CD4-positive, CD25-positive, alpha-beta regulatory T cell (primary cell): Measurements from ENCODE around the gene ADIRF. TPM values are rescaled to one million over a fixed set of nuclear protein-coding genes. Genes with fewer than 3 reads are reported as not detected.
"Not testable (repeated sequence)": the region's sequence is repeated elsewhere in the genome, so short reads cannot be mapped to it uniquely, and the experiment has no call there.

Experiments
- ATAC-seq, 2 donors: fragments of 150-1000 bp; cut with Tn5 transposase; one replicate each; pipeline ENCODE4 v1.10.0; 2021; ENCODE audit warnings: low read depth in 2 of 2, moderate number of reproducible peaks in 2 of 2, moderate library complexity in 1 of 2
- DNase-seq, 3 donors: peaks; one replicate each; pipeline versions ENCODE4 v3.0.0 to v3.0.0-alpha.2; 2012 to 2022; ENCODE audit warnings: mixed read lengths in 1 of 3
- H3K27ac ChIP-seq: one replicate; pipeline ENCODE4 v1.7.0; 2013; ENCODE audit warnings: mild to moderate bottlenecking, low read length; ENCODE audit not compliant: insufficient read depth, poor library complexity, severe bottlenecking
- H3K27me3 ChIP-seq: one replicate; pipeline ENCODE4 v1.7.0; 2013; ENCODE audit warnings: low read length; ENCODE audit not compliant: control insufficient read depth, insufficient read depth
- H3K36me3 ChIP-seq: one replicate; pipeline ENCODE4 v1.7.0; 2013; ENCODE audit warnings: mild to moderate bottlenecking, low read length, moderate library complexity; ENCODE audit not compliant: control insufficient read depth, insufficient read depth
- H3K4me1 ChIP-seq: 2 replicates; pipeline ENCODE4 v1.7.0; 2013; ENCODE audit warnings: mild to moderate bottlenecking, low read length; ENCODE audit not compliant: insufficient read depth, control insufficient read depth, poor library complexity, severe bottlenecking
- H3K4me3 ChIP-seq: one replicate; pipeline ENCODE4 v1.7.0; 2013; ENCODE audit warnings: low read depth, mild to moderate bottlenecking, low read length, moderate library complexity
- H3K9me3 ChIP-seq, 2 experiments: 1 replicate in 1 of 2; 2 replicates in 1 of 2; pipeline ENCODE4 v1.7.0; 2013; ENCODE audit warnings: low read length in 2 of 2, mild to moderate bottlenecking in 1 of 2, moderate library complexity in 1 of 2; ENCODE audit not compliant: control insufficient read depth in 2 of 2
- H3K27ac Mint-ChIP-seq, 3 donors: one replicate each; pipeline ENCODE4 v1.8.0; 2020 to 2022; ENCODE audit warnings: mild to moderate bottlenecking in 3 of 3, mixed read lengths in 3 of 3, moderate library complexity in 2 of 3
- H3K27me3 Mint-ChIP-seq: one replicate; pipeline ENCODE4 v1.8.0; 2022; ENCODE audit warnings: mild to moderate bottlenecking, mixed read lengths
- H3K36me3 Mint-ChIP-seq: one replicate; pipeline ENCODE4 v1.8.0; 2020; ENCODE audit warnings: mixed read lengths
- H3K4me1 Mint-ChIP-seq, 4 donors: one replicate each; pipeline ENCODE4 v1.8.0; 2020 to 2022; ENCODE audit warnings: mixed read lengths in 4 of 4, mild to moderate bottlenecking in 1 of 4
- H3K4me3 Mint-ChIP-seq, 4 donors: one replicate each; pipeline ENCODE4 v1.8.0; 2020 to 2022; ENCODE audit warnings: mild to moderate bottlenecking in 4 of 4, mixed read lengths in 4 of 4, moderate library complexity in 3 of 4
- H3K9me3 Mint-ChIP-seq, 7 donors: one replicate each; pipeline ENCODE4 v1.8.0; 2020 to 2022; ENCODE audit warnings: mixed read lengths in 7 of 7, mild to moderate bottlenecking in 3 of 7, moderate library complexity in 2 of 7
- polyA plus RNA-seq, 4 donors: library from polyadenylated mRNA; unstranded; fragments of 300-500 nt; fragmentation: Illumina TruSeq; gene quantifications; one replicate each; pipeline ENCODE4 v1.2.3, GENCODE V29; 2021
- total RNA-seq: library from RNA; stranded (reverse); gene quantifications from one replicate; pipeline ENCODE4 v1.2.3, GENCODE V29; 2022

ADIRF gene
- total RNA-seq (not detected), polyA plus RNA-seq (under 1 TPM in 2 of 4 donors, not detected in 2; 0.42 to 0.65 TPM)

DNA sequence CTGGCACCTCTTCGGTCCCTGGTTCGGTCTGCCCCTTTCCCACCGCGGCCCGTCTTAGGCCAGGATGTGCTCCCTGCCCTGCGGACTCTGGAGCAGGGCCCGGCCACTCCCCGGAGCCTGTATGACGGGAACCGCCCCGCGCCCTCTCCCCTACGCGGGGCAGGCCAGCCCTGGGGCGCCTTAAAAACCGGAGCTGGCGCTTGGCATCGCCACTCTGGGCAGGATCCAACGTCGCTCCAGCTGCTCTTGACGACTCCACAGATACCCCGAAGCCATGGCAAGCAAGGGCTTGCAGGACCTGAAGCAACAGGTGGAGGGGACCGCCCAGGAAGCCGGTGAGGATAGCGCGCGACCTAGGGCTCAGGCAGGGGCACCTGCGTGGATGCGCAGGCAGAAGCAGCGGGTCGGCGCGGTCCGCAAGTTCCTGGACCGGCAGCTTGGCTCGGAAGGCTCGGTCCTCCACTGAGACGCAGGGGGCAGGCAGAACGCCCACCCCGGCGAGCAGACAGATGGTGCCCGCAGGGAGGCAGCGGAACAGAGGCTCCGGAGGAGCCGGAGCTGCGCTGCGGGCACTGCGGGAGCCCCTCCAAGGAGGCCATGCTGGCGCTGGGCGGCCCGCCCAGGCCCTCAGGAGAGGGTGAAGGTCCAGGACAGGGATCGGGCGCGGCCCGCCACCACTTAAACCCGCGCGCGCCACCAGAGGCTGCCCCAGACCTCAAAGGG is at the start of gene ADIRF:
TSS of gene ADIRF (plus strand) at position 212 of the 723 bp plus-strand sequence. CDS start at position 275, 63 bp downstream.
- H3K4me1 Mint-ChIP-seq, result peaks cover 0 to 58% (median 15%) of the 10 kb centered on the region in 4 donors
- peak within 1 kb of the TSS in 2 of 3 donors; percentile 42 to 66 for H3K27ac Mint-ChIP-seq
- ATAC-seq, result no peak
- H3K9me3 Mint-ChIP-seq, result no peaks in the 10 kb centered on the region
- peak within 1 kb of the TSS; percentile 53 to 81 (median 66) for H3K4me3 Mint-ChIP-seq
- H3K27me3 Mint-ChIP-seq, result peaks cover 9% of the 10 kb centered on the region
- Histone ChIP-seq H3K4me3 (no peak within 1 kb of the TSS), H3K36me3 (no peaks in the 10 kb centered on the region), H3K9me3 (no peaks in the 10 kb centered on the region), H3K27me3 (no peaks in the 10 kb centered on the region), H3K4me1 (peaks cover 58% of the 10 kb centered on the region), H3K27ac (no peak within 1 kb of the TSS)
- peak in 1 of 3 donors; percentile 47 for DNase-seq
- H3K36me3 Mint-ChIP-seq, result no peaks in the 10 kb centered on the region

DNA sequence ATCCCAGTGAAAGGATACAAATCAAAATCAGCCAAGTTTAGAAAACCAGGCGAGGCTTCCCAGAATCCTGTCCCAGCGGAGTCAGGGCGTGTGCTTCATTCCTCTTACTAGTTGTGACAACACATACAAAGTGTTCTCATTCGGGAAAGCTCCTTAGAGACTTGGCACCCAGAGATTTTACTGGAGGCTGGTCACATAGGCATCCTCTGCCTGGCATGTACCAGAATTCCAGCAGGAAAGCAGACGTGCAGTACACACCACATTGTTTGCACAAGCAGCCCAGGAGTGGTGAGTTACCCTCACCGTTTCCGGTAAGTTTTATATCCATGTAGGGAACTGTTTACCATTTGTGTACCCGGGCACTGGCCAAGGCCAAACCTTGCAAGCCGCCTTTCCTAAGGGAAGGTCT is 45.7 kb upstream of the ADIRF start:
- H3K27ac Mint-ChIP-seq, result no peak overlapping the region
- DNase-seq (no peak), ATAC-seq (no peak)
- no peaks in the 10 kb centered on the region for H3K4me1 ChIP-seq
- H3K36me3 ChIP-seq, result peaks cover 18% of the 10 kb centered on the region
- H3K27me3 ChIP-seq, result no peaks in the 10 kb centered on the region
- no peak overlapping the region for H3K27ac ChIP-seq
- no peaks in the 10 kb centered on the region for H3K9me3 Mint-ChIP-seq
- no peak overlapping the region for H3K4me3 ChIP-seq
- H3K4me1 Mint-ChIP-seq, result no peaks in the 10 kb centered on the region
- no peaks in the 10 kb centered on the region for H3K9me3 ChIP-seq
- H3K4me3 Mint-ChIP-seq, result no peak overlapping the region
- H3K27me3 Mint-ChIP-seq, result no peaks in the 10 kb centered on the region
- H3K36me3 Mint-ChIP-seq, result peaks cover 23% of the 10 kb centered on the region

GRCh38 chr10:86929468-86930380 is 38.6 kb upstream of the ADIRF start:
- Histone ChIP-seq H3K4me3 (no peak overlapping the region), H3K27me3 (no peaks in the 10 kb centered on the region), H3K4me1 (no peaks in the 10 kb centered on the region), H3K9me3 (no peaks in the 10 kb centered on the region), H3K27ac (no peak overlapping the region), H3K36me3 (no peaks in the 10 kb centered on the region)
- DNase-seq (no peak), ATAC-seq (no peak)
- peaks cover 3% of the 10 kb centered on the region for H3K36me3 Mint-ChIP-seq
- no peak overlapping the region for H3K4me3 Mint-ChIP-seq
- H3K9me3 Mint-ChIP-seq, result no peaks in the 10 kb centered on the region
- no peaks in the 10 kb centered on the region for H3K27me3 Mint-ChIP-seq
- no peaks in the 10 kb centered on the region for H3K4me1 Mint-ChIP-seq
- no peak overlapping the region for H3K27ac Mint-ChIP-seq

DNA sequence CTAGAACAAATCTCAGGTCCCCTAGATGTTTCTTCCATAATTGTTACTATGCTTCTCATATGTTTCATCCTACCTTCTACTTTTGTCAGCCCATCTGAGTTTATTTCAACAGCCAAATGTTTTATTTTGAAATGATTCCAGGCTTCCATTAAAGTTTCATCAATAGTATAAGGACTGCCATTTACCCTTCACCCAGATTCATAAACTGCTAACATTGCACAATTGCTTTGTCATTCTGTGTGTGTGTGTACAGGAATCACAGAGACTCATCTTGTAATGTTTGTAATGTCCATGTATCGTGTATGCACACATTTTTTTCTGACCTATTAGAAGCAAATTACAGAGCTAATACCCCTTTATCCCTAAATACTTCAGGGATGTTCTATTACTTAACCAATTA is 36.4 kb upstream of the ADIRF start:
- H3K27me3 Mint-ChIP-seq, result no peaks in the 10 kb centered on the region
- no peak overlapping the region for H3K27ac Mint-ChIP-seq
- H3K27ac ChIP-seq, result no peak overlapping the region
- no peaks in the 10 kb centered on the region for H3K36me3 ChIP-seq
- H3K4me3 ChIP-seq, result no peak overlapping the region
- no peaks in the 10 kb centered on the region for H3K4me1 ChIP-seq
- no peaks in the 10 kb centered on the region for H3K27me3 ChIP-seq
- H3K4me3 Mint-ChIP-seq, result no peak overlapping the region
- ATAC-seq, result no peak
- H3K36me3 Mint-ChIP-seq, result peaks cover 3% of the 10 kb centered on the region
- H3K9me3 Mint-ChIP-seq, result no peaks in the 10 kb centered on the region
- no peaks in the 10 kb centered on the region for H3K9me3 ChIP-seq
- H3K4me1 Mint-ChIP-seq, result peaks cover 0 to 4% (median 0%) of the 10 kb centered on the region in 4 donors
- DNase-seq, result no peak

- no peak for DNase-seq
- no peak overlapping the region for H3K4me3 ChIP-seq
- no peaks in the 10 kb centered on the region for H3K27me3 Mint-ChIP-seq
- H3K4me1 ChIP-seq, result no peaks in the 10 kb centered on the region
- H3K27me3 ChIP-seq, result no peaks in the 10 kb centered on the region
- no peak overlapping the region for H3K27ac ChIP-seq
- no peak for ATAC-seq
- no peaks in the 10 kb centered on the region for H3K9me3 ChIP-seq
- H3K36me3 Mint-ChIP-seq, result peaks cover 3% of the 10 kb centered on the region
- H3K4me1 Mint-ChIP-seq, result peaks cover 0 to 4% (median 0%) of the 10 kb centered on the region in 4 donors
- H3K4me3 Mint-ChIP-seq, result no peak overlapping the region
- no peaks in the 10 kb centered on the region for H3K36me3 ChIP-seq
- H3K9me3 Mint-ChIP-seq, result no peaks in the 10 kb centered on the region
- no peak overlapping the region for H3K27ac Mint-ChIP-seq
These were observed 35.6 kb upstream of the ADIRF start for GRCh38 chr10:86932674-86933073.

DNA sequence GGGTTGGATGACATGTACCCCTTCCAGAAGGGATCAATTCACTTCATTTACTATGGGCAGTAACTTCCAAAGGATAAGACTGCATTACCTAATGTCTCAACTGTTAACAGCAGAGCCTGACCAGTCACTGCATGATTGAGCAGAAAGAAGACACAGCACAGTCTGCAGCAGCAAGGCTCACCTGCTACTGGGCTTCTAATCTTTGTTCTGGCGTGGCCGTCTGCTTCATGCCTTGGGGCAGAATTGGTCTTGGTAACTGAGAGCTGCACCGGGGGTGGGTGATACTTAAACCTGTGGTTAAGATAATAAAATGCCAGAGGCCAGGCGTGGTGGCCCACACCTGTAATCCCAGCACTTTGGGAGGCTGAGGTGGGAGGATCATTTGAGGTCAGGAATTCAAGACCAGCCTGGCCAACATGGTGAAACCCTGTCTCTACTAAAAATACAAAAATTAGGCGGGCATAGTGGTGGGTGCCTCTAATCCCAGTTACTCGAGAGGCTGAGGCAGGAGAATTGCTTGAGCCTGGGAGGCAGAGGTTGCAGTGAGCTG is 34.0 kb upstream of the ADIRF start:
- not testable (repeated sequence) for H3K4me3 ChIP-seq, H3K27me3 Mint-ChIP-seq, H3K4me1 Mint-ChIP-seq, H3K9me3 ChIP-seq, H3K27me3 ChIP-seq, H3K9me3 Mint-ChIP-seq, H3K4me1 ChIP-seq, H3K36me3 Mint-ChIP-seq, H3K4me3 Mint-ChIP-seq, DNase-seq, ATAC-seq, H3K27ac Mint-ChIP-seq, H3K27ac ChIP-seq, H3K36me3 ChIP-seq

DNA sequence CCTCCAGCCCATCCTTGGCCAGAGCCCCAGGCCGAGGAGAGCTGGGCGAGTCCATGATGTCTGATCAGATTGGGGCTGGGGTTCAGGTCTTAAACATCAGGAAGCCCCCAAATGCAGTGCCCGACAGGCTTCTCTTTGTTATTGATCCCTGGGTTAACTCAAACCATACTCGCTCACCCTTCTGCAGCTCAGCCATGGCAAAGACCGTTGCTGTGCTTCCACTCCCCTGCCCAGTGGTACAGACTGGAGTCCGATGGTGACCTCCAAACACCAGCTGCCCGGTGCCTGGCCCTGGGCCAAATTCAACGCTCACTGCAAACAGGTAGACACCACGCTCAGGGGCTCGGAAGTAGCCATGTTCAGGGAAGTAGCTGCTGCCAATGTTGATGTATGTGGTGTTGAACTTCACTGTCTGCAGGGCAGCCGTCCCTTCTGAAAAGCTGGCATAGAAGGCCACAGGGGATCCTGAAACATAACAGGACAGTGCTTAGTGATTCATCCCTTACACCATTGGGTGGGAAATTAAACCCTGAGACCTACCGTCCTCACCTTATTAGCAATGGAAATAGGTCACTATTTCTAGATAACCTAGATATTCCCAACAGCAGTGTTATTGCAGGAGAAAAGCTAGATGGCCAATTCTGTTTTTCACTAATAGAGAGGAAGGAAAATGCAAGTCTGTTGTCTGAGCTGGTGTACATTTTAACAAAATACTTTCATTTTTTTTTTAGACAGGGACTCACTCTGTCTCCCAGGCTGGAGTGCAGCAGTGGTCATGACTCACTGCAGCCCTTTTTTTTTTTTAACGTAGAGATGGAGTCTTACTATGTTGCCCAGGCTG is 31.4 kb upstream of the ADIRF start:
- no peaks in the 10 kb centered on the region for H3K36me3 ChIP-seq
- peaks cover 5% of the 10 kb centered on the region for H3K27me3 Mint-ChIP-seq
- no peaks in the 10 kb centered on the region for H3K9me3 ChIP-seq
- H3K4me3 Mint-ChIP-seq, result peak overlapping the region in 1 of 4 donors; percentile 15
- H3K27me3 ChIP-seq, result peaks cover 2% of the 10 kb centered on the region
- H3K4me1 ChIP-seq, result peaks cover 7% of the 10 kb centered on the region
- no peak overlapping the region for H3K4me3 ChIP-seq
- ATAC-seq (no peak), DNase-seq (no peak)
- H3K27ac Mint-ChIP-seq, result no peak overlapping the region
- H3K9me3 Mint-ChIP-seq, result no peaks in the 10 kb centered on the region
- no peaks in the 10 kb centered on the region for H3K36me3 Mint-ChIP-seq
- no peak overlapping the region for H3K27ac ChIP-seq
- H3K4me1 Mint-ChIP-seq, result peaks cover 0 to 14% (median 2%) of the 10 kb centered on the region in 4 donors
